Pancreas (tissue), 10 donors: ENCODE results near the gene EVA1A. TPM values are rescaled to one million over a fixed set of nuclear protein-coding genes. Genes with fewer than 3 reads are reported as not detected.

Experiments
- ATAC-seq, 4 donors: fragments of 200-7000 bp; cut with Tn5 transposase; one replicate each; pipeline versions ENCODE4 v1.8.0 to v1.9.1; 2020; ENCODE audit warnings: mild to moderate bottlenecking in 4 of 4, moderate library complexity in 4 of 4
- DNase-seq, 6 donors: peaks; one replicate each; pipeline ENCODE4 v3.0.0-alpha.2; 2020
- FAIRE-seq: peaks from 2 replicates; lab custom pipeline; 2012; peaks lifted over from hg19 to GRCh38; lab: Jason Lieb, UNC
- H3K27ac ChIP-seq, 4 donors: fragments of 200-600 bp; sonication (generic); 1 replicate in 3 of 4; 2 replicates in 1 of 4; pipeline versions ENCODE4 v1.5.0 to v1.8.0; 2020
- H3K27me3 ChIP-seq, 4 donors: fragments of 200-600 bp; one replicate each; pipeline ENCODE4 v1.8.0; 2021
- H3K36me3 ChIP-seq, 3 donors: fragments of 200-600 bp; sonication (generic) in 1 of 3; one replicate each; pipeline versions ENCODE4 v1.5.0 to v1.8.0; 2020 to 2021
- H3K4me1 ChIP-seq, 3 donors: fragments of 200-600 bp; one replicate each; pipeline ENCODE4 v1.8.0; 2021
- H3K4me3 ChIP-seq, 4 donors: fragments of 200-600 bp; sonication (generic) in 2 of 4; one replicate each; pipeline versions ENCODE4 v1.5.0 to v1.8.0; 2020 to 2021
- H3K9me3 ChIP-seq, 4 donors: fragments of 200-600 bp; one replicate each; pipeline ENCODE4 v1.8.0; 2021
- WGBS, 2 donors: extraction: QIAGEN DNeasy Blood & Tissue Kit; methylation state at CpG; one replicate each; pipeline ENCODE4 v1.1.7; 2013; 5-methylcytosine and 5-hydroxymethylcytosine counted together
- intact Hi-C, 3 donors: fragments of 100-400 bp; cut with DNase I; formaldehyde crosslinking; loops; one replicate each; pipeline versions ENCODE4 v1.11.1 to v1.14.2; 2022
- polyA plus RNA-seq, 2 donors: library from polyadenylated mRNA; stranded (reverse); fragments of 200-250 nt; gene quantifications; one replicate each; pipeline ENCODE4 v1.2.3, GENCODE V29; 2013
- total RNA-seq, 6 donors: library from RNA; stranded (reverse); fragmentation: NEBNext Ultra II Directional in 4 of 6; extraction: Animal tissue kit (Norgen Biotek cat#: 25700) in 4 of 6; gene quantifications; one replicate each; pipeline versions ENCODE4 v1.2.1 to v1.2.4, GENCODE V29; 2021 to 2023
- TF ChIP-seq, protein P1 (sequence below), 4 donors: fragments of 200-600 bp; sonication (generic) in 3 of 4; IDR thresholded peaks; one replicate each; pipeline versions ENCODE4 v1.5.0 to v1.8.0; 2021; ENCODE audit warnings: antibody characterized with exemption in 4 of 4
- donor health status: healthy with polysubstance abuse.
- donor health status: DM: no; HTN: no; CAD: no; lungs with moderate emphysema.
- donor health status: DM: no; HTN: no; CAD: no.
- donor health status: control.
- donor health status: control.
- donor health status: Bipolar disorder and iron deficiency.
- donor health status: DM: yes; HTN: yes; CAD: no.
- donor health status: DM: no; HTN: no; CAD: no.
- donor health status: DM: no; HTN: no; CAD: no.
- donor health status: DM: yes; HTN: yes; CAD: no.

EVA1A gene
- total and polyA plus RNA-seq, 8 donors = 16.1 to 36.8 (median 22.4) TPM

GRCh38 chr2:75607988-75608683 is 47.4 kb upstream of the EVA1A start:
- 52 to 64% methylated on average over 7 of the region's 7 CpGs for WGBS, 2 donors
- intact Hi-C loops = no loop called here
- H3K4me3 ChIP-seq = no peak overlapping the region
- peak; percentile 22 to 30 (median 28) for ATAC-seq
- H3K36me3 ChIP-seq = no peaks in the 10 kb centered on the region
- TF ChIP-seq, protein P1, sequence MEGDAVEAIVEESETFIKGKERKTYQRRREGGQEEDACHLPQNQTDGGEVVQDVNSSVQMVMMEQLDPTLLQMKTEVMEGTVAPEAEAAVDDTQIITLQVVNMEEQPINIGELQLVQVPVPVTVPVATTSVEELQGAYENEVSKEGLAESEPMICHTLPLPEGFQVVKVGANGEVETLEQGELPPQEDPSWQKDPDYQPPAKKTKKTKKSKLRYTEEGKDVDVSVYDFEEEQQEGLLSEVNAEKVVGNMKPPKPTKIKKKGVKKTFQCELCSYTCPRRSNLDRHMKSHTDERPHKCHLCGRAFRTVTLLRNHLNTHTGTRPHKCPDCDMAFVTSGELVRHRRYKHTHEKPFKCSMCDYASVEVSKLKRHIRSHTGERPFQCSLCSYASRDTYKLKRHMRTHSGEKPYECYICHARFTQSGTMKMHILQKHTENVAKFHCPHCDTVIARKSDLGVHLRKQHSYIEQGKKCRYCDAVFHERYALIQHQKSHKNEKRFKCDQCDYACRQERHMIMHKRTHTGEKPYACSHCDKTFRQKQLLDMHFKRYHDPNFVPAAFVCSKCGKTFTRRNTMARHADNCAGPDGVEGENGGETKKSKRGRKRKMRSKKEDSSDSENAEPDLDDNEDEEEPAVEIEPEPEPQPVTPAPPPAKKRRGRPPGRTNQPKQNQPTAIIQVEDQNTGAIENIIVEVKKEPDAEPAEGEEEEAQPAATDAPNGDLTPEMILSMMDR (IDR thresholded peaks at IDR 0.05) = no peak
- H3K4me1 ChIP-seq = peaks cover 0 to 16% (median 0%) of the 10 kb centered on the region in 3 donors
- no peaks in the 10 kb centered on the region for H3K9me3 ChIP-seq
- no peak for DNase-seq
- no peaks in the 10 kb centered on the region for H3K27me3 ChIP-seq
- no peak for FAIRE-seq
- H3K27ac ChIP-seq = no peak overlapping the region

DNA sequence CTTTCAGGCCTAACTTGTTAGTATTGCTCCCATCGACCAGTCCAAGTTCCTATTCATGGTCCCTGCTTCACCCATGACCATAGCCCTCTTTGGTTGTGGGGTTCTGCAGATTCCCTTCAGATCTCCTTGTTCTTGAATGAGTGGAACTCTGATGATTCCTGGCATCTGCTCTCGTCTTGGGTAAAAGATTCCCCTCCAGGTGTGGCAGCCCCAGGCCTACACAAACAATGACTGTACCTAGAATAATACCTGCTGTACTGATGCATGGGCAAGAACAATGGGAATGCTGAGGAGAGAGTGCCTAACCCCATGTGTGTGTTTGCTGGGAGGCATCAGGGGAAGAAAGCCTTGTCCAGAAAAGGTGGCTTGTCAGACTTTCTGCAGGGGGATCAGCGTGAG is 46.7 kb upstream of the EVA1A start:
- ATAC-seq = no peak
- Histone ChIP-seq H3K36me3 (no peaks in the 10 kb centered on the region), H3K4me1 (peaks cover 0 to 16% (median 0%) of the 10 kb centered on the region in 3 donors), H3K4me3 (no peak overlapping the region), H3K9me3 (no peaks in the 10 kb centered on the region), H3K27ac (no peak overlapping the region), H3K27me3 (no peaks in the 10 kb centered on the region)
- no peak for DNase-seq
- 77 to 89% methylated on average over 3 of the region's 3 CpGs for WGBS, 2 donors
- TF ChIP-seq, protein P1 (IDR thresholded peaks at IDR 0.05) = no peak
- FAIRE-seq = no peak
- intact Hi-C loops = no loop called here

DNA sequence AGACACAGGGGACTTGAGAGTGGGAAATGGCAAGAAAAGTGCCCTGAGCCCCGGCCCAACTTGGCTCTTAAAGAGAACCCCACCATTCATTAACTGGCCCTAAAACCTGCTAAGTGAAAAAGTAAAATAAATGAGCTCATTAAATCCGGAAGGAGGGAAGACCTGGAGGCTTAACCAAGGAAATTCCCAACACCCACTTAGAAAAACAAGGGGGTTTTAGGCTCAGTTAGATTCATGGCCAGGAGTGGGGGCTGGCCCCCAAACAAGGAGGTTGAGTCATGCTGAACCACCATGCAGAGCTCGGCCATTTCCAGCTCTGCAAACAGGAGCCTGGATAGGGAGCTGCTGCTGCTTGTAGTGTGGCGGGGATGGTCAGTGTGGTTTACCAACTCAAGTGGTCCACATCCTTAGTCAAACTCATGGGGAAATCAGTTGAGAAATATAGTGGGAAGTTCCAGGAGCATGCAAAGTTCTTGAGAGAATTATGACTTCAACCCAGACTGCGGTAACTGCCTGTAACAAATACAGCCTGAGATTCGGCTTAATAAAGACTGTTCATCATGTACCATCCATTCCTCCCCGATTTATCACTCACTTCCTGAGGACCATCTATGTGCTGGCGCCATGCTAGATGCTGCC is 46.1 kb upstream of the EVA1A start:
- 81 to 86% methylated on average over 8 of the region's 8 CpGs for WGBS, 2 donors
- intact Hi-C loops = no loop called here
- no peaks in the 10 kb centered on the region for H3K27me3 ChIP-seq
- H3K9me3 ChIP-seq = no peaks in the 10 kb centered on the region
- FAIRE-seq (no peak), ATAC-seq (peak in 1 of 4 donors; percentile 6), DNase-seq (no peak)
- H3K4me3 ChIP-seq = no peak overlapping the region
- H3K27ac ChIP-seq = no peak overlapping the region
- H3K36me3 ChIP-seq = no peaks in the 10 kb centered on the region
- TF ChIP-seq, protein P1 (IDR thresholded peaks at IDR 0.05) = no peak
- peaks cover 0 to 16% (median 0%) of the 10 kb centered on the region in 3 donors for H3K4me1 ChIP-seq

DNA sequence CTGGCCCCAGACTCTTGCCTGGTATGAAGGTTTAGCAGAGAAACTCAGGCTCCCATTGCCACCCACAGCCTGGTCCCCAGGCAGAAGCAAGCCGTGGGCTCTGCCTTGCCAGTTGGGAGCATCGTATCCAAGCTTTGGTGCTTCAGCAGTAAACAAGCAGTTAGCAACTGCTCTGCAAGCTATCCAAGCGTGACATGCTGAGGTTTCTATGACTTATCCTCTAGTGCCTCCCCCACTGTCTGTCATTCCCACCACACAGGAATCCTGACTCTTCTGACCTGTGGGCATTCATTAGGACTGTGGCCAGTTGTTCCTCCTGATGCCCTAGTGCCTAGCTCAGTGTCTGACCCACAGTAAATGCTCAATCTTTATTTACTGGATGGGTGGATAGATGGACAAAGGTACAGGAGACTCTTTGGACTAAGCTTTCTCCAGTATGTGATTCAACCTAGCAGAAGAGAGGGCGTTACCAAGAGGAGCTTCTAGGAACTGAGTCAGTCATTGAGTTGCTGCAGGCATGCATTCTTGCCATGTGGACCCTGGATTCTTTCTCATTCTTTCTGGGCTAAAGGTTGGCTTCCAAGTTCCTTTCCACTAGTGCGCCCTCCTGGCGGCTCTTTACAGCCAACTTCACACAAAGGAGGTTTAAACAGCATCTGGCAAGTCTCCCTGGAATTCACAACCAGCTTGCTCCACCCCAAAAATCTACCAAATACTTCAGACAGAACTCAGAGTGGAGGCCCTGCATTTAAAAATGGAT is 45.2 kb upstream of the EVA1A start:
- peak in 3 of 4 donors; percentile 33 to 66 (median 53) for ATAC-seq
- Histone ChIP-seq H3K4me3 (no peak overlapping the region), H3K9me3 (no peaks in the 10 kb centered on the region), H3K4me1 (peaks cover 0 to 16% (median 0%) of the 10 kb centered on the region in 3 donors), H3K27ac (no peak overlapping the region), H3K36me3 (no peaks in the 10 kb centered on the region), H3K27me3 (no peaks in the 10 kb centered on the region)
- WGBS, 2 donors = 43 to 63% methylated on average over 6 of the region's 6 CpGs
- no peak for FAIRE-seq
- intact Hi-C loops = no loop called here
- TF ChIP-seq, protein P1 (IDR thresholded peaks at IDR 0.05) = no peak
- peak in 2 of 6 donors; percentile 18 to 40 for DNase-seq
